ENCODE results near the gene MCOLN3. TPM values are rescaled to one million over a fixed set of nuclear protein-coding genes. Genes with fewer than 3 reads are reported as not detected.
"Not testable (repeated sequence)": the region's sequence is repeated elsewhere in the genome, so short reads cannot be mapped to it uniquely, and the experiment has no call there.

MCOLN3 gene
- total RNA-seq, 1 donor from 2014 or later, result 0.75 TPM

- Histone ChIP-seq H3K4me3 (ENCODE audit: insufficient read depth, low read depth, low read length) (no peak overlapping the region), H3K4me1 (ENCODE audit: insufficient read depth, low read length) (no peaks in the 10 kb centered on the region), H3K9me3 (ENCODE audit: insufficient read depth, low read depth, low read length) (no peaks in the 10 kb centered on the region), H3K27me3 (ENCODE audit: insufficient read depth, low read length) (peaks cover 12% of the 10 kb centered on the region), H2AFZ (ENCODE audit: low read depth, low read length) (no peak overlapping the region), H3K79me2 (ENCODE audit: insufficient read depth, low read length) (no peaks in the 10 kb centered on the region), H3K36me3 (ENCODE audit: insufficient read depth, low read length) (no peaks in the 10 kb centered on the region), H3K9ac (ENCODE audit: low read length) (no peak overlapping the region), H3K4me2 (ENCODE audit: low read length) (no peak overlapping the region), H3K27ac (ENCODE audit: low read depth, low read length) (no peak overlapping the region), H4K20me1 (ENCODE audit: insufficient read depth, low read length) (no peaks in the 10 kb centered on the region)
- no peaks in the 10 kb centered on the region for H3K4me1 Mint-ChIP-seq (ENCODE audit: low read depth, unreplicated experiment)
- DNase-seq (ENCODE audit: low read depth) (no peak), FAIRE-seq (no peak)
- no peak overlapping the region for H3K27ac Mint-ChIP-seq (ENCODE audit: unreplicated experiment)
- no peaks in the 10 kb centered on the region for H3K36me3 Mint-ChIP-seq (ENCODE audit: low read depth, unreplicated experiment)
- no peaks in the 10 kb centered on the region for H3K27me3 Mint-ChIP-seq (ENCODE audit: low read depth, unreplicated experiment)
- TF ChIP-seq EZH2 (IDR thresholded peaks at IDR 0.05; ENCODE audit: insufficient read depth, low read length) (no peak), CTCF (IDR thresholded peaks at IDR 0.05; ENCODE audit: insufficient read depth, low read depth, low read length) (no peak)
- H3K4me3 Mint-ChIP-seq (ENCODE audit: unreplicated experiment), result no peak overlapping the region
- no peaks in the 10 kb centered on the region for H3K9me3 Mint-ChIP-seq (ENCODE audit: unreplicated experiment)
These were observed 25.6 kb downstream of the MCOLN3 start for GRCh38 chr1:85022700-85023099.

DNA sequence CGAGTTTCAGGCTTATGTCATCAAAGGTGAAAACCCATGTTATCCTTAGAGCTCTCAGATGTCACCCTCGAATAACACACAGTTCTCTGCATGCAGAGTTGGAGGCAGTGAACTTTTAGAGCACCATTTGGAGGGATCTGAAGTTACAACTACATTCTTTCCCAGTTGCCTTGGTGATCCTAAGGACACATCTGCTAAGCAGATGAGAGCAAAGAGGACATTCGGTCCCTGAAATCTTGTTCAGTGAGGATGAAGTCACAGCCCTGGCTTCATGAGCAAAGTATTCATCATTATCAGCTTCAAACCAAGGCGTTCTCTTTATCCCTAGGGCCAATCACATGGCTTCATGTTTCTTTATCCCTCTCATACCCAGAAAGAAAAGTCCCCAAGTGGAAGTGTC is 28.3 kb downstream of the MCOLN3 start:
- H3K9me3 ChIP-seq (ENCODE audit: insufficient read depth, low read depth, low read length), result no peaks in the 10 kb centered on the region
- Mint-ChIP-seq H3K4me1 (ENCODE audit: low read depth, unreplicated experiment) (no peaks in the 10 kb centered on the region), H3K27ac (ENCODE audit: unreplicated experiment) (no peak overlapping the region), H3K27me3 (ENCODE audit: low read depth, unreplicated experiment) (no peaks in the 10 kb centered on the region), H3K36me3 (ENCODE audit: low read depth, unreplicated experiment) (no peaks in the 10 kb centered on the region), H3K9me3 (ENCODE audit: unreplicated experiment) (no peaks in the 10 kb centered on the region), H3K4me3 (ENCODE audit: unreplicated experiment) (no peak overlapping the region)
- H3K27me3 ChIP-seq (ENCODE audit: insufficient read depth, low read length), result peaks cover 12% of the 10 kb centered on the region
- no peak overlapping the region for H2AFZ ChIP-seq (ENCODE audit: low read depth, low read length)
- no peak overlapping the region for H3K4me3 ChIP-seq (ENCODE audit: insufficient read depth, low read depth, low read length)
- H4K20me1 ChIP-seq (ENCODE audit: insufficient read depth, low read length), result no peaks in the 10 kb centered on the region
- FAIRE-seq (no peak), DNase-seq (ENCODE audit: low read depth) (no peak)
- no peaks in the 10 kb centered on the region for H3K4me1 ChIP-seq (ENCODE audit: insufficient read depth, low read length)
- H3K4me2 ChIP-seq (ENCODE audit: low read length), result no peak overlapping the region
- H3K9ac ChIP-seq (ENCODE audit: low read length), result no peak overlapping the region
- H3K27ac ChIP-seq (ENCODE audit: low read depth, low read length), result no peak overlapping the region
- H3K79me2 ChIP-seq (ENCODE audit: insufficient read depth, low read length), result no peaks in the 10 kb centered on the region
- TF ChIP-seq CTCF (IDR thresholded peaks at IDR 0.05; ENCODE audit: insufficient read depth, low read depth, low read length) (no peak), EZH2 (IDR thresholded peaks at IDR 0.05; ENCODE audit: insufficient read depth, low read length) (no peak)
- H3K36me3 ChIP-seq (ENCODE audit: insufficient read depth, low read length), result no peaks in the 10 kb centered on the region

DNA sequence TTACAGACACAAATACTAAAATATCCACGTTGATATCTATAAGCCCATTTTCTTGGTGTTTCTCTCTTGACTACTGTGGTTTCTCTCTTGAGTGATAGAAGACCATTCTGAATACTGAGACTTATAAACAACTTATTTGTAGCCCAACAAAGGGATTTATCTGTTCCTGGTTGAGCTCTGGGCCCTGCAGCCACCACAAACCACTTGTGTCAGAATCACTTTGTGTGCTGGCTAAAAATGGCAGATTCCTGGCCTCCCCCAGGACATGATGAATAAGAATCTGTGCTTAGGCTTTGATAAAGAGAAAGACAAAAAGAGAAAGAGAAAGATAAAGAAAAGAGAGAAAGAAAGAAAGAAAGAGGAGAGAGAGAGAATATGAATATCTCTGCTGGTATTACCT is 32.5 kb downstream of the MCOLN3 start:
- Histone ChIP-seq H3K9me3 (ENCODE audit: insufficient read depth, low read depth, low read length) (no peaks in the 10 kb centered on the region), H3K79me2 (ENCODE audit: insufficient read depth, low read length) (no peaks in the 10 kb centered on the region), H4K20me1 (ENCODE audit: insufficient read depth, low read length) (no peaks in the 10 kb centered on the region), H3K4me1 (ENCODE audit: insufficient read depth, low read length) (no peaks in the 10 kb centered on the region), H3K9ac (ENCODE audit: low read length) (no peak overlapping the region), H3K4me3 (ENCODE audit: insufficient read depth, low read depth, low read length) (no peak overlapping the region), H2AFZ (ENCODE audit: low read depth, low read length) (no peak overlapping the region), H3K27me3 (ENCODE audit: insufficient read depth, low read length) (peaks cover 3% of the 10 kb centered on the region), H3K27ac (ENCODE audit: low read depth, low read length) (no peak overlapping the region), H3K4me2 (ENCODE audit: low read length) (no peak overlapping the region), H3K36me3 (ENCODE audit: insufficient read depth, low read length) (no peaks in the 10 kb centered on the region)
- no peak for TF ChIP-seq EZH2 (IDR thresholded peaks at IDR 0.05; ENCODE audit: insufficient read depth, low read length)
- Mint-ChIP-seq H3K36me3 (ENCODE audit: low read depth, unreplicated experiment) (no peaks in the 10 kb centered on the region), H3K4me1 (ENCODE audit: low read depth, unreplicated experiment) (no peaks in the 10 kb centered on the region), H3K9me3 (ENCODE audit: unreplicated experiment) (no peaks in the 10 kb centered on the region), H3K27ac (ENCODE audit: unreplicated experiment) (no peak overlapping the region), H3K27me3 (ENCODE audit: low read depth, unreplicated experiment) (no peaks in the 10 kb centered on the region), H3K4me3 (ENCODE audit: unreplicated experiment) (no peak overlapping the region)
- no peak for DNase-seq (ENCODE audit: low read depth)
- no peak for FAIRE-seq

DNA sequence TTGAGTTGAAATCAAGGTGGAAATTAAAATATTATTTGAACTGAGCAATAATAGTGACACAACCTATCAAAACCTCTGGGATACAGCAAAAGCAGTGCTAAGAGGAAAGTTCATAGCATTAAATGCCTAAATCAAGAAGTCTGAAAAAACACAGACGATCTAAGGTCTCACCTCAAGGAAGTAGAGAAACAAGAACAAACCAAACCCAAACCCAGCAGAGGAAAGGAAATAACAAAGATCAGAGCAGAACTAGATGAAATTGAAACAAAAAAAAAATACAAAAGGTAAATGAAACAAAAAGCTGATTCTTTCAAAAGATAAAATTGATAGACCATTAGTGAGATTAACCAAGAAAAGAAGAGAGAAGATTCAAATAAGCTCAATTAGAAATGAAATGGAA is 42.7 kb downstream of the MCOLN3 start:
- not testable (repeated sequence) for H3K36me3 ChIP-seq (ENCODE audit: insufficient read depth, low read length); H3K4me3 ChIP-seq (ENCODE audit: insufficient read depth, low read depth, low read length); H3K27me3 ChIP-seq (ENCODE audit: insufficient read depth, low read length); H3K4me3 Mint-ChIP-seq (ENCODE audit: unreplicated experiment); FAIRE-seq; H3K9me3 ChIP-seq (ENCODE audit: insufficient read depth, low read depth, low read length); H3K27ac ChIP-seq (ENCODE audit: low read depth, low read length); H3K4me2 ChIP-seq (ENCODE audit: low read length); H3K79me2 ChIP-seq (ENCODE audit: insufficient read depth, low read length); H3K9ac ChIP-seq (ENCODE audit: low read length); H3K4me1 Mint-ChIP-seq (ENCODE audit: low read depth, unreplicated experiment); DNase-seq (ENCODE audit: low read depth); H3K4me1 ChIP-seq (ENCODE audit: insufficient read depth, low read length); H3K27ac Mint-ChIP-seq (ENCODE audit: unreplicated experiment); H4K20me1 ChIP-seq (ENCODE audit: insufficient read depth, low read length); H2AFZ ChIP-seq (ENCODE audit: low read depth, low read length); H3K36me3 Mint-ChIP-seq (ENCODE audit: low read depth, unreplicated experiment)
- Mint-ChIP-seq H3K27me3 (ENCODE audit: low read depth, unreplicated experiment) (peaks cover 17% of the 10 kb centered on the region), H3K9me3 (ENCODE audit: unreplicated experiment) (peaks cover 31% of the 10 kb centered on the region)

Measured in astrocyte (in vitro differentiated cells and primary cell).